H9 (cell line): ENCODE results near the gene MYH9. TPM values are rescaled to one million over a fixed set of nuclear protein-coding genes. Genes with fewer than 3 reads are reported as not detected.

Source experiments
- DNase-seq: peaks from one replicate; pipeline ENCODE4 v3.0.0-alpha.2; 2017
- H2AFZ ChIP-seq: one replicate; pipeline ENCODE4 v1.6.1; 2013; ENCODE audit warnings: mild to moderate bottlenecking, low read length, control low read depth, moderate library complexity
- H2AK5ac ChIP-seq: 2 replicates; pipeline ENCODE4 v1.6.1; 2013; ENCODE audit warnings: low read length, control low read depth, mixed read lengths; ENCODE audit not compliant: insufficient read length
- H2BK120ac ChIP-seq: one replicate; pipeline ENCODE4 v1.6.1; 2013; ENCODE audit warnings: low read depth, mild to moderate bottlenecking, low read length, control low read depth, inconsistent platforms; ENCODE audit not compliant: poor library complexity, severe bottlenecking
- H2BK12ac ChIP-seq: 2 replicates; pipeline ENCODE4 v1.6.1; 2013; ENCODE audit warnings: low read length, control low read depth, mixed read lengths, low read depth; ENCODE audit not compliant: insufficient read length
- H2BK15ac ChIP-seq: 2 replicates; pipeline ENCODE4 v1.6.1; 2013; ENCODE audit warnings: low read depth, low read length, control low read depth
- H2BK20ac ChIP-seq: one replicate; pipeline ENCODE4 v1.6.1; 2013; ENCODE audit warnings: low read depth, mild to moderate bottlenecking, low read length, control low read depth, inconsistent platforms; ENCODE audit not compliant: poor library complexity, severe bottlenecking
- H2BK5ac ChIP-seq: 2 replicates; pipeline ENCODE4 v1.6.1; 2013; ENCODE audit warnings: low read length, control low read depth, mixed read lengths; ENCODE audit not compliant: insufficient read length
- H3K14ac ChIP-seq: 2 replicates; pipeline ENCODE4 v1.6.1; 2013; ENCODE audit warnings: low read length, control low read depth; ENCODE audit not compliant: insufficient read depth
- H3K18ac ChIP-seq: 2 replicates; pipeline ENCODE4 v1.6.1; 2013; ENCODE audit warnings: low read depth, mild to moderate bottlenecking, mixed read lengths, low read length, control low read depth; ENCODE audit not compliant: insufficient read length
- H3K23ac ChIP-seq: 2 replicates; pipeline ENCODE4 v1.6.1; 2013; ENCODE audit warnings: low read length, control low read depth, mixed read lengths, low read depth; ENCODE audit not compliant: insufficient read length
- H3K23me2 ChIP-seq: 2 replicates; pipeline ENCODE4 v1.6.1; 2013; ENCODE audit warnings: low read depth, mild to moderate bottlenecking, mixed read lengths, low read length, control low read depth; ENCODE audit not compliant: insufficient read length, poor library complexity, severe bottlenecking
- H3K27ac ChIP-seq: 2 replicates; pipeline ENCODE4 v1.5.1; 2013; ENCODE audit warnings: low read length, control low read depth, mixed read lengths, low read depth; ENCODE audit not compliant: insufficient read length
- H3K27me3 ChIP-seq: 2 replicates; pipeline ENCODE4 v1.6.1; 2013; ENCODE audit warnings: low read length, control low read depth, inconsistent platforms; ENCODE audit not compliant: insufficient read depth
- H3K4ac ChIP-seq: 2 replicates; pipeline ENCODE4 v1.6.1; 2013; ENCODE audit warnings: low read depth, mild to moderate bottlenecking, control low read depth, inconsistent platforms, low read length, moderate library complexity
- H3K4me1 ChIP-seq: 2 replicates; pipeline ENCODE4 v1.6.1; 2013; ENCODE audit warnings: low read length, control low read depth, inconsistent platforms; ENCODE audit not compliant: insufficient read depth
- H3K4me2 ChIP-seq: 2 replicates; pipeline ENCODE4 v1.6.1; 2013; ENCODE audit warnings: low read length, control low read depth, mixed read lengths; ENCODE audit not compliant: insufficient read length, insufficient read depth
- H3K56ac ChIP-seq: 2 replicates; pipeline ENCODE4 v1.6.1; 2013; ENCODE audit warnings: low read depth, mild to moderate bottlenecking, mixed read lengths, low read length, control low read depth; ENCODE audit not compliant: insufficient read length
- H3K79me1 ChIP-seq: 2 replicates; pipeline ENCODE4 v1.6.1; 2013; ENCODE audit warnings: low read depth, mild to moderate bottlenecking, moderate library complexity, low read length, control low read depth, inconsistent platforms; ENCODE audit not compliant: insufficient read depth, poor library complexity, severe bottlenecking
- H3K79me2 ChIP-seq: 2 replicates; pipeline ENCODE4 v1.6.1; 2013; ENCODE audit warnings: low read length, control low read depth, inconsistent platforms; ENCODE audit not compliant: insufficient read depth
- H3K9ac ChIP-seq: 2 replicates; pipeline ENCODE4 v1.6.1; 2013; ENCODE audit warnings: low read length, control low read depth, mixed read lengths; ENCODE audit not compliant: insufficient read length; ENCODE audit errors: extremely low read depth
- H3K9me3 ChIP-seq: one replicate; pipeline ENCODE4 v1.6.1; 2013; ENCODE audit warnings: low read depth, low read length, inconsistent platforms; ENCODE audit not compliant: control insufficient read depth
- H3T11ph ChIP-seq: one replicate; pipeline ENCODE4 v1.6.1; 2013; ENCODE audit warnings: mild to moderate bottlenecking, low read length, control low read depth, inconsistent platforms
- H4K20me1 ChIP-seq: one replicate; pipeline ENCODE4 v1.6.1; 2013; ENCODE audit not compliant: control insufficient read depth, insufficient read length, insufficient read depth
- H4K5ac ChIP-seq: 2 replicates; pipeline ENCODE4 v1.6.1; 2013; ENCODE audit warnings: low read depth, mild to moderate bottlenecking, mixed read lengths, low read length, control low read depth; ENCODE audit not compliant: insufficient read length
- H4K8ac ChIP-seq: replicated peaks from 2 replicates; pipeline ENCODE4 v1.6.1; 2013; ENCODE audit warnings: low read length, control low read depth, mixed read lengths, low read depth; ENCODE audit not compliant: insufficient read length
- H4K91ac ChIP-seq: 2 replicates; pipeline ENCODE4 v1.6.1; 2013; ENCODE audit warnings: low read depth, mild to moderate bottlenecking, moderate library complexity, mixed read lengths, low read length, control low read depth; ENCODE audit not compliant: insufficient read length
- H3K27ac Mint-ChIP-seq, 3 experiments: 2 replicates in 2 of 3; 3 replicates in 1 of 3; pipeline ENCODE4 v1.8.0; 2020 to 2021; ENCODE audit warnings: mixed read lengths in 3 of 3, mild to moderate bottlenecking in 1 of 3, moderate library complexity in 1 of 3
- H3K27me3 Mint-ChIP-seq: 2 replicates; pipeline ENCODE4 v1.8.0; 2021; ENCODE audit warnings: low read depth, mild to moderate bottlenecking, moderate library complexity, mixed read lengths
- H3K36me3 Mint-ChIP-seq, 3 experiments: 2 replicates in 2 of 3; 3 replicates in 1 of 3; pipeline ENCODE4 v1.8.0; 2020 to 2021; ENCODE audit warnings: low read depth in 3 of 3, mixed read lengths in 3 of 3; ENCODE audit not compliant: insufficient read depth in 1 of 3
- H3K4me1 Mint-ChIP-seq, 2 experiments: 2 replicates each; pipeline ENCODE4 v1.8.0; 2020; ENCODE audit warnings: mixed read lengths in 2 of 2
- H3K4me3 Mint-ChIP-seq, 2 experiments: 2 replicates in 1 of 2; 3 replicates in 1 of 2; pipeline ENCODE4 v1.8.0; 2020 to 2021; ENCODE audit warnings: mild to moderate bottlenecking in 2 of 2, mixed read lengths in 2 of 2, moderate library complexity in 1 of 2
- H3K9me3 Mint-ChIP-seq, 2 experiments: 2 replicates in 1 of 2; 3 replicates in 1 of 2; pipeline ENCODE4 v1.8.0; 2020; ENCODE audit warnings: mild to moderate bottlenecking in 2 of 2, mixed read lengths in 2 of 2, moderate library complexity in 1 of 2
- CTCF ChIP-seq: fragments of 200-600 bp; sonication (generic); conservative IDR thresholded peaks from 3 replicates; pipeline ENCODE4 v1.8.0; 2021; ENCODE audit warnings: antibody characterized with exemption, mild to moderate bottlenecking
- WGBS: extraction: QIAGEN DNeasy Blood & Tissue Kit; methylation state at CpG from one replicate; pipeline ENCODE4 v1.1.7; 2013; ENCODE audit warnings: missing lambda C conversion rate, low lambda C conversion rate, mixed read lengths; ENCODE audit not compliant: insufficient read length; ENCODE audit errors: extremely low coverage; 5-methylcytosine and 5-hydroxymethylcytosine counted together
- total RNA-seq: library from RNA; stranded (reverse); gene quantifications from 2 replicates; pipeline ENCODE4 v1.2.1, GENCODE V29; 2021

The MYH9 gene
- total RNA-seq, 1 experiment from 2014 or later = 266 TPM

- peaks cover 7% of the 10 kb centered on the region for H3K79me1 ChIP-seq
- no peak overlapping the region for H3K14ac ChIP-seq
- H3K56ac ChIP-seq = no peak overlapping the region
- no peak overlapping the region for H3K27ac ChIP-seq
- H3K9ac ChIP-seq = no peak overlapping the region
- no peak overlapping the region for H2AK5ac ChIP-seq
- no peaks in the 10 kb centered on the region for H3K27me3 Mint-ChIP-seq
- H4K20me1 ChIP-seq = no peaks in the 10 kb centered on the region
- H4K5ac ChIP-seq = no peak overlapping the region
- H3K18ac ChIP-seq = no peak overlapping the region
- H3K4ac ChIP-seq = no peak overlapping the region
- H2BK20ac ChIP-seq = no peak overlapping the region
- no peak for TF ChIP-seq CTCF
- H3K4me1 Mint-ChIP-seq = peaks cover 38 to 45% of the 10 kb centered on the region in 2 experiments
- no peak overlapping the region for H3K4me3 Mint-ChIP-seq
- no peak overlapping the region for H4K91ac ChIP-seq
- peaks cover 2% of the 10 kb centered on the region; the same call in 1 of the 2 replicates for H3K4me1 ChIP-seq
- peaks cover 47% of the 10 kb centered on the region for H3K79me2 ChIP-seq
- H3K9me3 ChIP-seq = no peaks in the 10 kb centered on the region
- no peak overlapping the region for H3K23ac ChIP-seq
- no peak for DNase-seq
- no peaks in the 10 kb centered on the region for H3K27me3 ChIP-seq
- no peak overlapping the region for H4K8ac ChIP-seq
- H2AFZ ChIP-seq = no peak overlapping the region
- H3K27ac Mint-ChIP-seq = peak overlapping the region; percentile 63 to 93 (median 72); a peak in 5 of 7 replicates
- no peak overlapping the region for H2BK15ac ChIP-seq
- H3K23me2 ChIP-seq = peaks cover 17% of the 10 kb centered on the region
- WGBS = no CpG with 5 or more reads among the region's 4 CpGs
- H2BK12ac ChIP-seq = no peak overlapping the region
- H2BK5ac ChIP-seq = no peak overlapping the region
- no peak overlapping the region for H3K4me2 ChIP-seq
- no peak overlapping the region for H3T11ph ChIP-seq
- H2BK120ac ChIP-seq = no peak overlapping the region
- peaks cover 16 to 24% (median 20%) of the 10 kb centered on the region in 3 experiments for H3K36me3 Mint-ChIP-seq
- no peaks in the 10 kb centered on the region; a peak in 2 of 5 replicates for H3K9me3 Mint-ChIP-seq
Measured at GRCh38 chr22:36383110-36383581, 4.6 kb downstream of the MYH9 start.
